SK-N-SH treated with all-trans-retinoic acid at 6 μM for 48 hours (cell line): Measurements from ENCODE around the gene PCDHGC3.

Experiments used
- ATAC-seq: fragments of 200-7000 bp; cut with Tn5 transposase; 3 replicates; pipeline ENCODE4 v1.9.1; 2020; ENCODE audit warnings: mild to moderate bottlenecking, moderate library complexity
- ARNTL ChIP-seq: fragments of 450-650 bp; formaldehyde crosslinking; IDR thresholded peaks from 2 replicates; pipeline ENCODE4 v1.5.0; 2020; ENCODE audit warnings: low read depth, mild to moderate bottlenecking, moderate library complexity, borderline replicate concordance
- BACH2 ChIP-seq: fragments of 250-450 bp; sonication (Bioruptor Pico); IDR thresholded peaks from 2 replicates; pipeline ENCODE4 v1.9.0; 2021; ENCODE audit warnings: mild to moderate bottlenecking, borderline replicate concordance
- CREB5 ChIP-seq: fragments of 250-450 bp; sonication (Bioruptor Pico); IDR thresholded peaks from 2 replicates; pipeline ENCODE4 v1.5.1; 2020; ENCODE audit warnings: low read depth, mild to moderate bottlenecking, moderate library complexity
- CSDC2 ChIP-seq: fragments of 250-450 bp; sonication (Bioruptor Pico); IDR thresholded peaks from 2 replicates; pipeline ENCODE4 v1.5.0; 2020; ENCODE audit warnings: mild to moderate bottlenecking, moderate library complexity
- ESRRG ChIP-seq: fragments of 250-450 bp; sonication (Bioruptor Pico); IDR thresholded peaks from 2 replicates; pipeline ENCODE4 v1.6.1; 2021; ENCODE audit warnings: mild to moderate bottlenecking
- GLIS3 ChIP-seq: fragments of 250-450 bp; sonication (Bioruptor Pico); IDR thresholded peaks from 2 replicates; pipeline ENCODE4 v1.5.0; 2020; ENCODE audit warnings: mild to moderate bottlenecking, moderate library complexity
- ISL1 ChIP-seq: fragments of 250-450 bp; sonication (Bioruptor Pico); IDR thresholded peaks from 2 replicates; pipeline ENCODE4 v2.1.2; 2022; ENCODE audit warnings: mild to moderate bottlenecking, moderate library complexity
- OSR1 ChIP-seq: fragments of 250-450 bp; sonication (Bioruptor Pico); IDR thresholded peaks from 2 replicates; pipeline ENCODE4 v1.8.0; 2022; ENCODE audit warnings: moderate library complexity, mild to moderate bottlenecking, inconsistent platforms
- PATZ1 ChIP-seq: fragments of 250-450 bp; sonication (Bioruptor Pico); IDR thresholded peaks from 2 replicates; pipeline ENCODE4 v1.8.0; 2020; ENCODE audit warnings: mild to moderate bottlenecking, moderate library complexity, borderline replicate concordance
- PPARA ChIP-seq: fragments of 250-450 bp; sonication (Bioruptor Pico); IDR thresholded peaks from 2 replicates; pipeline ENCODE4 v1.5.0; 2020; ENCODE audit warnings: mild to moderate bottlenecking, borderline replicate concordance
- SNAI2 ChIP-seq: fragments of 250-450 bp; sonication (Bioruptor Pico); IDR thresholded peaks from 2 replicates; pipeline ENCODE4 v1.5.0; 2020; ENCODE audit warnings: mild to moderate bottlenecking, moderate library complexity
- TCF4 ChIP-seq: fragments of 250-450 bp; sonication (Bioruptor Pico); IDR thresholded peaks from 2 replicates; pipeline ENCODE4 v1.8.0; 2021; ENCODE audit warnings: mild to moderate bottlenecking, moderate library complexity, borderline replicate concordance
- TOX ChIP-seq: fragments of 250-450 bp; sonication (Bioruptor Pico); IDR thresholded peaks from 2 replicates; pipeline ENCODE4 v1.8.0; 2021; ENCODE audit warnings: mild to moderate bottlenecking, moderate library complexity, borderline replicate concordance
- ZC3H10 ChIP-seq: fragments of 250-450 bp; sonication (Bioruptor Pico); IDR thresholded peaks from 2 replicates; pipeline ENCODE4 v1.5.1; 2021; ENCODE audit warnings: mild to moderate bottlenecking, moderate library complexity
- ZFP3 ChIP-seq: fragments of 250-450 bp; sonication (Bioruptor Pico); IDR thresholded peaks from 2 replicates; pipeline ENCODE4 v1.5.0; 2020; ENCODE audit warnings: mild to moderate bottlenecking, moderate library complexity
- ZFP30 ChIP-seq: fragments of 450-650 bp; formaldehyde crosslinking; IDR thresholded peaks from 2 replicates; pipeline ENCODE4 v1.5.0; 2022; ENCODE audit warnings: mild to moderate bottlenecking, moderate library complexity
- ZNF565 ChIP-seq: fragments of 450-650 bp; formaldehyde crosslinking; conservative IDR thresholded peaks from 2 replicates; pipeline ENCODE4 v1.5.0; 2020; ENCODE audit warnings: low read depth, mild to moderate bottlenecking, moderate library complexity
- ZNF70 ChIP-seq: fragments of 450-650 bp; formaldehyde crosslinking; IDR thresholded peaks from 2 replicates; pipeline ENCODE4 v1.5.0; 2020; ENCODE audit warnings: mild to moderate bottlenecking, moderate library complexity
- ZNF8 ChIP-seq: fragments of 450-650 bp; formaldehyde crosslinking; IDR thresholded peaks from 2 replicates; pipeline ENCODE4 v1.5.0; 2020; ENCODE audit warnings: mild to moderate bottlenecking, moderate library complexity
- TF ChIP-seq, protein P1 (sequence below): fragments of 250-450 bp; sonication (Bioruptor Pico); IDR thresholded peaks from 2 replicates; pipeline ENCODE4 v1.5.0; 2020; ENCODE audit warnings: mild to moderate bottlenecking, moderate library complexity
- TF ChIP-seq, protein P2 (sequence below): fragments of 250-450 bp; sonication (Bioruptor Pico); IDR thresholded peaks from 2 replicates; pipeline ENCODE4 v1.5.1; 2021; ENCODE audit warnings: mild to moderate bottlenecking, moderate library complexity

The PCDHGC3 gene

DNA sequence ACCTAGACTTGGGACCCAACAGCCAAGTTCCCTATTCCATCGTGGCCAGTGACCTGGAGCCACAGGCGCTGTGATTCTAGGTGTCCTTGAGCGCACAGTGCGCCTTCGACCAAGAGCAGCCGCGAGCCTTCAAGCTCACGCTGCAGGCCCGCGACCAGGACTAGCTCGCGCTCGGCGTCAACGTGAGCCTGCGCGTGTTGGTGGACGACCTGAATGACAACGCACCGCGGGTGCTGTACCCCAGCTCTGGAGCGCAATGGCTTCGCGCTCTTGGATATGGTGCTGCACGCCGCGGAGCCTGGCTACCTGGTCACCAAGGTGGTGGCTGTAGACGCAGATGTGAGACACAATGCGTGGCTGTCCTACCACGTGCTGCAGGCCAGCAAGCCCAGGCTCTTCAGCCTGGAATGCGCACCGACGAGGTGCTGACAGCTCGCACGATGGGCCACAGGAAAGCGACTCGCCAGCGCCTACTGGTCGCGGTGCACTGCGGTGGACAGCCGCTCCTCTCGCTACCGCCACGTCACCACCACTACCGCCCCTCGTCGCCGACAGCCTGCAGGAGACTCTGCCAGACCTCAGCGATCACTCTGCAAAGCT, 34.1 kb upstream of the PCDHGC3 start:
- TF ChIP-seq ZNF8 (CRISPR knock-in tag) (no peak), BACH2 (CRISPR knock-in tag) (no peak), ZNF565 (CRISPR knock-in tag) (no peak), GLIS3 (CRISPR knock-in tag) (no peak), CSDC2 (CRISPR knock-in tag) (no peak)
- TF ChIP-seq, protein P1, sequence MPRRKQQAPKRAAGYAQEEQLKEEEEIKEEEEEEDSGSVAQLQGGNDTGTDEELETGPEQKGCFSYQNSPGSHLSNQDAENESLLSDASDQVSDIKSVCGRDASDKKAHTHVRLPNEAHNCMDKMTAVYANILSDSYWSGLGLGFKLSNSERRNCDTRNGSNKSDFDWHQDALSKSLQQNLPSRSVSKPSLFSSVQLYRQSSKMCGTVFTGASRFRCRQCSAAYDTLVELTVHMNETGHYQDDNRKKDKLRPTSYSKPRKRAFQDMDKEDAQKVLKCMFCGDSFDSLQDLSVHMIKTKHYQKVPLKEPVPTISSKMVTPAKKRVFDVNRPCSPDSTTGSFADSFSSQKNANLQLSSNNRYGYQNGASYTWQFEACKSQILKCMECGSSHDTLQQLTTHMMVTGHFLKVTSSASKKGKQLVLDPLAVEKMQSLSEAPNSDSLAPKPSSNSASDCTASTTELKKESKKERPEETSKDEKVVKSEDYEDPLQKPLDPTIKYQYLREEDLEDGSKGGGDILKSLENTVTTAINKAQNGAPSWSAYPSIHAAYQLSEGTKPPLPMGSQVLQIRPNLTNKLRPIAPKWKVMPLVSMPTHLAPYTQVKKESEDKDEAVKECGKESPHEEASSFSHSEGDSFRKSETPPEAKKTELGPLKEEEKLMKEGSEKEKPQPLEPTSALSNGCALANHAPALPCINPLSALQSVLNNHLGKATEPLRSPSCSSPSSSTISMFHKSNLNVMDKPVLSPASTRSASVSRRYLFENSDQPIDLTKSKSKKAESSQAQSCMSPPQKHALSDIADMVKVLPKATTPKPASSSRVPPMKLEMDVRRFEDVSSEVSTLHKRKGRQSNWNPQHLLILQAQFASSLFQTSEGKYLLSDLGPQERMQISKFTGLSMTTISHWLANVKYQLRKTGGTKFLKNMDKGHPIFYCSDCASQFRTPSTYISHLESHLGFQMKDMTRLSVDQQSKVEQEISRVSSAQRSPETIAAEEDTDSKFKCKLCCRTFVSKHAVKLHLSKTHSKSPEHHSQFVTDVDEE: no peak
- no peak for ATAC-seq

DNA sequence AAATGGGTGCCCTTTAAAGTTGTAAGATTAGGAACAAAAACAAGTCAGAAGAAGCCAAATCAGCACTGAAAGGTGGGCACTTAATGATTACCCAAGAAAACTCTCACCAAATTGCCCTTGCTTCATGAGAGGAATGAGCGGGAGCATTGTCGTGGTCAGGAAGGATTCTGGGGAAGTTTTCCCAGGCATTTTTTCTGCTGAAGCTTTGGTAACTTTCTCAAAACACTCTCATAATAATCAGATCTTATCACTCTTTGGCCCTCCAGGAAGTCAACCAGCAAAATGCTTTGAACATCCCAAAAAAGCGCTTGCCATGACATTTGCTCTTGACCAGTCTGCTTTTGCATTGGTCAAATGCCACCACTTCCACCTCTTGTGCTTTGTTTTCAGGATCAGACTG, 10.4 kb upstream of the PCDHGC3 start:
- TF ChIP-seq BACH2 (CRISPR knock-in tag) (no peak), ZFP30 (CRISPR knock-in tag) (no peak), TCF4 (CRISPR knock-in tag) (no peak), TOX (no peak), ARNTL (CRISPR knock-in tag) (no peak), PATZ1 (no peak), GLIS3 (CRISPR knock-in tag) (no peak), ZNF70 (CRISPR knock-in tag) (no peak), ZC3H10 (CRISPR knock-in tag) (no peak), ISL1 (CRISPR knock-in tag) (no peak), ZFP3 (no peak), PPARA (CRISPR knock-in tag) (no peak), ZNF8 (CRISPR knock-in tag) (no peak), ZNF565 (CRISPR knock-in tag) (no peak)
- TF ChIP-seq, protein P1: no peak
- TF ChIP-seq, protein P2, sequence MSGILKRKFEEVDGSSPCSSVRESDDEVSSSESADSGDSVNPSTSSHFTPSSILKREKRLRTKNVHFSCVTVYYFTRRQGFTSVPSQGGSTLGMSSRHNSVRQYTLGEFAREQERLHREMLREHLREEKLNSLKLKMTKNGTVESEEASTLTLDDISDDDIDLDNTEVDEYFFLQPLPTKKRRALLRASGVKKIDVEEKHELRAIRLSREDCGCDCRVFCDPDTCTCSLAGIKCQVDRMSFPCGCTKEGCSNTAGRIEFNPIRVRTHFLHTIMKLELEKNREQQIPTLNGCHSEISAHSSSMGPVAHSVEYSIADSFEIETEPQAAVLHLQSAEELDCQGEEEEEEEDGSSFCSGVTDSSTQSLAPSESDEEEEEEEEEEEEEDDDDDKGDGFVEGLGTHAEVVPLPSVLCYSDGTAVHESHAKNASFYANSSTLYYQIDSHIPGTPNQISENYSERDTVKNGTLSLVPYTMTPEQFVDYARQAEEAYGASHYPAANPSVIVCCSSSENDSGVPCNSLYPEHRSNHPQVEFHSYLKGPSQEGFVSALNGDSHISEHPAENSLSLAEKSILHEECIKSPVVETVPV (CRISPR knock-in tag): no peak
- ATAC-seq: no peak

- peak; percentile 67 for ATAC-seq
- TF ChIP-seq BACH2 (CRISPR knock-in tag) (no peak), OSR1 (CRISPR knock-in tag) (no peak), SNAI2 (CRISPR knock-in tag) (no peak), ZC3H10 (CRISPR knock-in tag) (no peak), CREB5 (no peak), ZNF565 (CRISPR knock-in tag) (no peak), PATZ1 (no peak), PPARA (CRISPR knock-in tag) (no peak), GLIS3 (CRISPR knock-in tag) (no peak), TCF4 (CRISPR knock-in tag) (no peak), ESRRG (CRISPR knock-in tag) (no peak)
- TF ChIP-seq, protein P2 (CRISPR knock-in tag): no peak
Measured at GRCh38 chr5:141476132-141476911, 556 bp downstream of the PCDHGC3 start.
